ENCODE data around the gene PPL.
A peak's percentile ranks its signal among the peaks of the same experiment; 100 is the strongest.

The PPL gene

DNA sequence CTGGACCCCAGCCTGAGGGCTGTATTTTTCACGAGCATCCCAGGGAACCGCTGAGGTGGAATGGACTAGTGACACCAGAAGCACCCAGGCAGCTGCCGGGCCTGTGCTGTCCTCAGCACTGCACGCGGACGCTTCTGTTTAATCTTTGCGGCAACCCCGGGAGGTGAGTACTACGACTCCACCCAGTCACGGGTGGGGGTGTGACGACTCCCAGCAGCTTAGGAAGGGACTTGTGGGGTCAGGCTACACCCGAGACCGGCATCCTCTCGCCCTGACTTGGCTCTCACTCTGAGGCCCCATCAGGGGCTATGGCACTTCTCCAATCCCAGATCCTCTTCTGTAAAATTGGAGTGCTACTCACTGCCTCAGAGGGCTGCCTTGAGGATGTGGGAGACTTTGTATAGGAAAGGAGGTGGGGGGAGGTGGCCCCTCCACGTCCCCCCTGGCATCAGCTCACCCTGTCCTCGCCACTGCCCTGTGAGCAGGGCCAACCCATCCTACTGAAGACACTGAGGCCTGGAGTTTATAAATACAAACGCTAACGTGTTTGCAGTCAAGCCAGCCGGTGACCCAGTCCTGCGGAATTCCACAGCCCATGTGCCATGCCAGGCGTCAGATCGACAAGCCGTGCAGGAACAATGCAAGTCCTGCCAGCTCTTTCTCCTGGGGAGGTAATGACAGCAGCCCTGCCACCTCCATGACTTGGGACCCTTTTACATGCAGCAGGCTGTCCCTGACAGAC is 44.4 kb downstream of the PPL start:
- ATAC-seq (peak; percentile 14), DNase-seq (no peak)

DNA sequence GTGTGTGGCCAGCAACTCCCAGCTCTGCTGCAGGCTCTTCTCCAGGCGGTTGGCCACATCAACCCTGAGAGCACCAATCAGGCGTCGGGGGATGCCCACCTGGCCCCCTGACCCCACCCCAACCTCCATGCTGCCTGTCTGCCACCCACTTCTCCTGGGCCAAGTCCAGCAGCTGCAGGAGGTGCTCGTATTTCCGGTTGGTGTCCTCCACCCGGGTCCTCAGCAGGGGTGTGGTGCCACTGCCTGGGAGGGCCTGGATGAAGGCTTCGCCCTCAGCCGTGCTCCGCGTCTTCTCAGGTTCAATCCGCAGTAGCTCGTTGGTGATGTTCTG is 45.1 kb downstream of the PPL start:
- Mint-ChIP-seq H3K4me1 (no peaks in the 10 kb centered on the region), H3K27ac (peak overlapping the region in 1 of 2 donors; percentile 52), H3K9me3 (no peaks in the 10 kb centered on the region), H3K27me3 (no peaks in the 10 kb centered on the region), H3K4me3 (no peak overlapping the region)
- ATAC-seq (no peak), DNase-seq (no peak)

More for the DNA sequence above, 44.4 kb downstream of the PPL start:
- no peaks in the 10 kb centered on the region for H3K4me1 Mint-ChIP-seq
- no peak overlapping the region for H3K4me3 Mint-ChIP-seq
- no peaks in the 10 kb centered on the region for H3K9me3 Mint-ChIP-seq
- no peaks in the 10 kb centered on the region for H3K27me3 Mint-ChIP-seq
- H3K27ac Mint-ChIP-seq, result no peak overlapping the region

DNA sequence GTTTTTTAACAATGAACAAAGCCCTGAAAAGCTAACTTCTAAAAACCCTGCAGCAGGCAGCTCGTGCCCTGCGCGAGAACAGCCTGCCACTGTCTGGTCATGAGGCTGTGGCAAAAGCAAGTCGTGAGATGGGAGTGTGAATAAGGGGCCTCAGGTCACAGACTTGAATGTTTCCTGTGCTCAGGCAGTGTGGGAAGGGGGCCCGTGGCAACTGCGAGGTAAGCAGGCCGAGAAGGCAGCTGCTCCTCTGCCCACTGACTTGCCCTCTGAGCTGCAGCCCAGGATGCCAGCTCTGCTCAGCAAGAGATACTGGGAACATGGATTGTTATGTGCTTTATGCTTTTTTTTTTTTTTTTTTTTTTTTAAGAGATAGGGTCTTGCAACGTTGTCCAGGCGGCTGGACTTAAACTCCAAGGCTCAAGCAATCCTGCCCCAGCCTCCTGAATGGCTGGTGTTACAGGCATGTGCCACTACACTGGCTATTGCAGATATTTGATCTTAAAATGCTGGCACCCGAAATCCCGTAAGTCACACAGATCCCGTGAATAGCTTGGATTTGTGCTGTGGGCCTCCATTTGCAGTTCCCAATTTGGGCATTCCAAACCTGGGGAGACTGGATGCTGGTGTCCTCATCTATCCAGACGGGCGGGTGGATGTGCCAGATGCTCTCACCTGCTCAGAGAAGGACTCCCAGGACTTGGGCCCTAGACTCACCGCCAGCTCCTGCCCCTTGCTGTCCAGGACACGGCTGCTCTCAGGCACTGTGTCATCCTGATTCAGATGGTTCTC is 45.7 kb downstream of the PPL start:
- ATAC-seq, result no peak
- peak overlapping the region in 1 of 2 donors; percentile 6 for H3K27ac Mint-ChIP-seq
- DNase-seq, result no peak
- H3K4me3 Mint-ChIP-seq, result no peak overlapping the region
- no peaks in the 10 kb centered on the region for H3K9me3 Mint-ChIP-seq
- H3K4me1 Mint-ChIP-seq, result no peaks in the 10 kb centered on the region
- no peaks in the 10 kb centered on the region for H3K27me3 Mint-ChIP-seq

DNA sequence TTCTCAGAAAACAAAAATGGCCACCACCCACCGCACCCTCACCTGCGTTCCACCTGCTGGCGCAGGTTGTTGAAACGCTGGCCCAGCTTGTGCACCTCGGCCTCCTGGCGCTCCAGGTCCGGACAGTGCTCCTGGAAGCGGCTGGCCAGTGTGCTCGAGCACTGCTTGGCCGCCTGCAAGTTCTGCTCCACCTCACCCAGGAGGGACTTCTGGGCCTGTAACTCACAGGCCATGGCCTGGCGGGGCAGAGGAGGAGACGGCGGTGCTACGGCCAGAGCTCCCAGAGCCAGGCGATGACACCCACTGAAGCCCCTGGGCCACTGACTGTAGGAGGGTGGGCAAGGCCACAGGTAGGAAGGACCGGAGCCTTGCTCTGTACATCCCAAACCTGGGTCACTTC is 46.3 kb downstream of the PPL start:
- Mint-ChIP-seq H3K9me3 (no peaks in the 10 kb centered on the region), H3K4me1 (no peaks in the 10 kb centered on the region), H3K4me3 (no peak overlapping the region), H3K27me3 (no peaks in the 10 kb centered on the region), H3K27ac (no peak overlapping the region)
- DNase-seq, result no peak
- ATAC-seq, result no peak

DNA sequence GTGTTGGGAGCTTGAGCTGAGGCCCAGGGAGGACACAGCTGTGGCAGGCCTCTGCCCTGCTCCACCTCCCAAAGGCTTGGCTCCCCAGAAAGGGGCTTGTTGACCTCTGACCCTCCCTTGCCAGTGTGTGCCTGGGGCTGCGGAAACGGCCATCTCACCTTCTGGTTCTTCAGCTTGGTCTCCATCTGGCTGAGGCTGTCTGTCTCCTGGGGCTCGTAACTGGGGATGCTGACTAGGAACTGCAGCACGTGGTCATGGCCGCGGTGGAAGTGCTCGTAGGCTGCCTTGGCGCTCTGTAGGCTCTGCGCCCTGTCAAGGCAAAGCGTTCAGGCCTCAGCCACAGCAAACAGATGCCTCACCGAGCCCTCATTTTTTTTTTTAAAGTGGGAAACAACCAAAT is 46.9 kb downstream of the PPL start:
- Mint-ChIP-seq H3K9me3 (no peaks in the 10 kb centered on the region), H3K27me3 (no peaks in the 10 kb centered on the region), H3K27ac (no peak overlapping the region), H3K4me3 (no peak overlapping the region), H3K4me1 (no peaks in the 10 kb centered on the region)
- ATAC-seq (no peak), DNase-seq (no peak)

GRCh38 chr16:4888428-4889135 is 48.4 kb downstream of the PPL start:
- no peaks in the 10 kb centered on the region for H3K4me1 Mint-ChIP-seq
- H3K9me3 Mint-ChIP-seq, result no peaks in the 10 kb centered on the region
- DNase-seq (no peak), ATAC-seq (no peak)
- H3K27me3 Mint-ChIP-seq, result no peaks in the 10 kb centered on the region
- H3K4me3 Mint-ChIP-seq, result no peak overlapping the region
- H3K27ac Mint-ChIP-seq, result no peak overlapping the region

DNA sequence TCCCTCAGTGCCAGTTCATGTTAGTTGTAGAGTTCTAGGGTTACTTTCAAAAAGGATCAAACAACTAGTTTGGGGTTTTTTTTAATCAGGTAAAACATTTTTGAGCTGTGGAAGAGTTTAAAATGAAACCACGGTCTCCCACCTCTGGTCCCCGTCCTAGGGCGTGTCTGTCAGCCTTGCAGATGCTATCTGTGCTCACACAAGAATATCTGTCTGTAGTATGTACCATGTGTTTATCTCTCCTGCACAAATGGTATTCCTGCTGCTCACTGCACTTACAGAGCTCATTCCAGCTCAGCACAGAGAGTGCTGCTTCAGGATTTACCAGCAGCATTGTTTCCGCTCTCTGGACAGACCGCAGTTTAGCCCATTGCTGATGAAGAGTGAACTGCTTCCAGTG is 50.8 kb downstream of the PPL start:
- no peak for ATAC-seq
- Mint-ChIP-seq H3K27ac (peak overlapping the region in 1 of 2 donors; percentile 55), H3K4me1 (no peaks in the 10 kb centered on the region)

DNA sequence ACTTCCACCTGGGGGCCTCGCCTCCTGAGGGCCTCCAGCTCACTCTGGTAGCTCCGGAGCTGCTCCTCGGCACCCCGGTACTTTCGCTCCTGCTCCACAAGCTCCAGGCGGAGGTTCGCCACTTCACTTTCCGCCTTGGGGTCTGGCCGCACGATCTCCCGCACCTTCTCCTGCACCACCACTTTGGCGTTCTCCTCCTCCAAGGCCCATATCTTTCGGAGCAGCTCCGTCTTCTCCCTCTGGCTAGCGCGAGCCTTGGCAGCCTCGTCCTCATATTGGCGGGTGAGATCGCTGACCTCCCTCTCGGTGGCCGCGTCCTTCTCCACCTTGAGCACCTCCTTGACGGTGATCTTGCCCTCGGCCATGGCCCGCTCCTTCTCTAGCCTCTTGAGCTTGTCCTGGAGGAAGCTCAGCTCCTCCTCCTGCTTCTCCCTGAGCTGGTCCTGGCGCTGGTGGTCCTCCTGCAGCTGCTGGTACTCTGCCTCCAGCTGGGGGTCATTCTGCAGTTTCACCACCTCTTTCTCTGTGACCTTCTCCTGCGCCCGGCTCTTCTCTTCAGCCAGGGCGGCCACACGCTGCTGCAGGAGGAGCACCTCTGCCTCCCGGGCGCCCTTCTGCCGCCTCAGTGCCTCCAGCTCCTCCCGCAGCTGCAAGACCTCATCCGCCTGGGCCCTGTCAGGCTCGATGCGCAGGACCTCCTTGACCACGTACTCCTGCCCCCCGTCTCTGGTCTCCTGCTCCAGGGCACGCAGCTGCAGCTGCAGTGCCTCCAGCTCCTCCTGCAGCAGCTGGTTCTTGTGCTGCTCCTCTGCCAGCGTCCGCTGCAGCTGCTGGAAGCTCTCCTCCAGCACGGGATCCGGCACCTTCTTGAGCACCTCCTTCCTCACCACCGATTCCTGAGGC is 51.7 kb downstream of the PPL start:
- no peak overlapping the region for H3K27ac Mint-ChIP-seq
- no peaks in the 10 kb centered on the region for H3K4me1 Mint-ChIP-seq
- ATAC-seq, result no peak
- H3K9me3 Mint-ChIP-seq, result no peaks in the 10 kb centered on the region
- no peak overlapping the region for H3K4me3 Mint-ChIP-seq
- H3K27me3 Mint-ChIP-seq, result no peaks in the 10 kb centered on the region
- no peak for DNase-seq

More for the DNA sequence above, 50.8 kb downstream of the PPL start:
- H3K4me3 Mint-ChIP-seq, result no peak overlapping the region
- H3K9me3 Mint-ChIP-seq, result no peaks in the 10 kb centered on the region
- DNase-seq, result no peak
- H3K27me3 Mint-ChIP-seq, result no peaks in the 10 kb centered on the region

DNA sequence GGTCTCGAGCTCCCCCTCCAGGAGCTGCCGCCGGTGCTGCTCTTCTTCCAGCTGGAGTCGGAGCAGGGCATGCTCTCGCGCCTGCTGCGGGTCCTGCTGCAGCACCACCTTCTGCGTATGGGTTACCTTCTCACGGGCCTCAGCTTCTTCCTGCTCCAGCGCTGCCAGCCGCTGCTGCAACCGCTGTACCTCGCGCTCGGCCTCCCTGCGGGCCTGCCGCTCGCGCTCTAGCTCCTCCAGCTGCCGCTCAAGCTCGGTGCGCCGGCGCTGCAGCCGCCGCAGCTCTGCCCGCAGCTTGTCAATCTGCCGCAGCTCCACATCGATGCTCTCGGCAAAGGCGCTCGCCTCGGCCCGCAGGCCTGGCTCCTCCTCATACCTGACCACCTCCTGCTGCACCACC is 52.7 kb downstream of the PPL start:
- H3K9me3 Mint-ChIP-seq, result no peaks in the 10 kb centered on the region
- H3K4me1 Mint-ChIP-seq, result no peaks in the 10 kb centered on the region
- H3K4me3 Mint-ChIP-seq, result no peak overlapping the region
- no peaks in the 10 kb centered on the region for H3K27me3 Mint-ChIP-seq
- ATAC-seq (no peak), DNase-seq (no peak)
- H3K27ac Mint-ChIP-seq, result peak overlapping the region in 1 of 2 donors; percentile 92

DNA sequence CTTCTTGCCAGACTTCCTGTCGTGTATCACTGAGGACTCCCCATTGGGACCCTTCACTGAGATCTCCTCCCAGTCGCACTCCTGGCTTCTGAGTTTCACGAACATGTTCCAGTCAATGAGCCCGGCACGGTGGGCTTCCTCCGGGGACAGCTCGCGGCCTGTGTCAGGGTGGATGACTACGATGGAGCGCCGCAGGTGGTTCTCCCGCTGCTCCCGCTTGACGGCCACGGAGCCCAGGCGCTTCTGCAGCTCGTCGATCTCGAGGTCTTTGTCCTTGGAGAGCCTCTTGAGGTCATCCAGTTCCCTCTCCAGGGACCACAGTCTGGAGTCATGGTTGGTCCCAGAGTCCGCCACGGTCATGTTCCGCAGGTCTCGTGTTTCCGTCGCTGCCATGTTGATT is 53.4 kb downstream of the PPL start:
- Mint-ChIP-seq H3K27ac (no peak overlapping the region), H3K27me3 (no peaks in the 10 kb centered on the region), H3K4me1 (no peaks in the 10 kb centered on the region), H3K9me3 (no peaks in the 10 kb centered on the region), H3K4me3 (no peak overlapping the region)
- ATAC-seq (no peak), DNase-seq (no peak)

- Mint-ChIP-seq H3K27me3 (no peaks in the 10 kb centered on the region), H3K9me3 (no peaks in the 10 kb centered on the region), H3K27ac (no peak overlapping the region), H3K4me1 (no peaks in the 10 kb centered on the region), H3K4me3 (no peak overlapping the region)
- ATAC-seq (no peak), DNase-seq (no peak)
Observed at GRCh38 chr16:4882633-4883285, 54.2 kb downstream of the PPL start.

DNA sequence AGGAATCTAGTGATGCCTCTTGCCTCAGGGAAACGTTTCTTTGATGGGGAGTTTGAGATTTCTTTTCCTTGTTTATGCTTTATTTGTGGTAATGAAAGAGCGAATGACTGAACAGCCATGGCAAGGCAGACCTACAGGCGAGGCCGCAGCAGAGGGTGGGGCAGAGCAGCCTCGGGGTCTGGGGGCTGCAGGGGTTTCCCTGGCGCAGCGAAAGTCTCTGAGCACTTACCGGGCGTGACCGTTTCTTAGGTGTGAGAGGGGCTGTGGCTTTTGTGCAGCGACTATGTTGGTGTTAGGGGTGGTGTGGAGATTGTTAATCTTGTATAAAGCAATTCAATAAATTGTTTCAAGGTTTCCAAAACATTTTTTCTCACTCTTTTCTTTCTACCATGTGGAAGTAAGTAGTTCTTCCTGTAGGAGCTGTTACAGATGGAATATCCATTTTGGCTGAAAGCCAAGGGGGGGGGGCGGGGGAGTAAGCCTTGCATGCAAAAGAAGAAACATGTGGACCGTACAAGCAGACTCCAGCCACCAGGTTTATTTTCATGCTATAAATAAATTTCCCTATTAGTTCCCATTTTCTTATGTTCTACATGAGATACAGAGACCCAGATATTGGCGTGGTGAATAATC is 54.8 kb downstream of the PPL start:
- no peaks in the 10 kb centered on the region for H3K9me3 Mint-ChIP-seq
- no peak for DNase-seq

DNA sequence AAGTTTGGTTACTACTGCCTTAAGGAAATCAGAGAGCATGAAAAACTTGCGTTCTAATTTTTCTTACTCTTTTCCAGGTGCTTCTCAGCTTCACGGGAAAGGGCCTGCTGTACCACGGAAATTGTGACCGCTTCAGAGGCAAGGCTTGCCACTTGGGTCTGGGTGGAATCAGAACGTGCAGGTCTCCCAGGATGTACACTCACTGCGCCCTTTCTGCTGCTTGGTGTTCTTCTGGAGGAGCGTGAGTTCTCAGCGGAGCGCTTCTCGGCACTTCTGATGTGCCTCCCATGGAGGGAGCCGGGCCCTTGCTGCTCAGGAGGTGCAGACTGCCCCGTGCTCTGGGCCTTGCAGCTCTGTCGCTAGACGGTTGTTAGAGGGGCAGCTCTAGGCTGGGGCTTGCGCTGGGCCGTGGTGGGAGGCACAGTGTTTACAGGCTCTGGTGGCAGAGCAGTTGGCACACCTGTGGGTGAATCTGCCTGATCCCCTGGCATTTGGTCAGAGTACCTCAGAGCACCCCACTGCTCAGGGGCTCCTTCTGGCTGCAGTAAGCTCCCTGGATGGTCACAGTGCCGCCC is 56.9 kb downstream of the PPL start:
- H3K9me3 Mint-ChIP-seq, result no peaks in the 10 kb centered on the region
- no peak for ATAC-seq
- no peak for DNase-seq
- no peak overlapping the region for H3K4me3 Mint-ChIP-seq
- no peaks in the 10 kb centered on the region for H3K4me1 Mint-ChIP-seq
- H3K27me3 Mint-ChIP-seq, result no peaks in the 10 kb centered on the region
- peak overlapping the region in 1 of 2 donors; percentile 27 for H3K27ac Mint-ChIP-seq

More for the DNA sequence above, 54.8 kb downstream of the PPL start:
- no peaks in the 10 kb centered on the region for H3K4me1 Mint-ChIP-seq
- ATAC-seq, result no peak
- no peak overlapping the region for H3K4me3 Mint-ChIP-seq
- no peaks in the 10 kb centered on the region for H3K27me3 Mint-ChIP-seq
- H3K27ac Mint-ChIP-seq, result peak overlapping the region in 1 of 2 donors; percentile 44

GRCh38 chr16:4879049-4879448 is 57.9 kb downstream of the PPL start:
- Mint-ChIP-seq H3K27ac (peak overlapping the region in 1 of 2 donors; percentile 34), H3K27me3 (no peaks in the 10 kb centered on the region), H3K4me1 (no peaks in the 10 kb centered on the region), H3K9me3 (no peaks in the 10 kb centered on the region), H3K4me3 (no peak overlapping the region)
- DNase-seq, result no peak
- no peak for ATAC-seq

All from stimulated activated naive CD8-positive, alpha-beta T cell treated with anti-CD3 and anti-CD28 coated beads, Interleukin-15, amount 100 ng/mL, for 72 hours (primary cell).